ENCODE data around the gene IQSEC2.

IQSEC2 gene

GRCh38 chrX:53244610-53245009 is 36.8 kb downstream of the IQSEC2 start:
- Histone ChIP-seq H3K4me1 (ENCODE audit: control insufficient read depth, insufficient read depth, low read length) (no peaks in the 10 kb centered on the region), H3K9me3 (ENCODE audit: control insufficient read depth, low read length) (no peaks in the 10 kb centered on the region), H3K4me3 (ENCODE audit: insufficient read depth, low read depth, low read length) (no peak overlapping the region), H3K36me3 (ENCODE audit: control insufficient read depth, insufficient read depth, low read length) (no peaks in the 10 kb centered on the region), H3K27me3 (ENCODE audit: control insufficient read depth, insufficient read depth, low read length, poor library complexity, severe bottlenecking) (no peaks in the 10 kb centered on the region), H3K27ac (ENCODE audit: insufficient read depth, low read depth, low read length, poor library complexity, severe bottlenecking) (no peak overlapping the region)
- 71 to 100% methylated on average over 1 of the region's 1 CpG for WGBS, 2 experiments

- H3K4me1 ChIP-seq (ENCODE audit: control insufficient read depth, insufficient read depth, low read length), result no peaks in the 10 kb centered on the region
- 96% methylated on average over 4 of the region's 4 CpGs for WGBS, 2 experiments
- no peak overlapping the region for H3K27ac ChIP-seq (ENCODE audit: insufficient read depth, low read depth, low read length, poor library complexity, severe bottlenecking)
- H3K4me3 ChIP-seq (ENCODE audit: insufficient read depth, low read depth, low read length), result no peak overlapping the region
- no peaks in the 10 kb centered on the region for H3K27me3 ChIP-seq (ENCODE audit: control insufficient read depth, insufficient read depth, low read length, poor library complexity, severe bottlenecking)
- no peaks in the 10 kb centered on the region for H3K36me3 ChIP-seq (ENCODE audit: control insufficient read depth, insufficient read depth, low read length)
- no peaks in the 10 kb centered on the region for H3K9me3 ChIP-seq (ENCODE audit: control insufficient read depth, low read length)
Observed at GRCh38 chrX:53242310-53242709, 39.1 kb downstream of the IQSEC2 start.

- Histone ChIP-seq H3K36me3 (ENCODE audit: control insufficient read depth, insufficient read depth, low read length) (no peaks in the 10 kb centered on the region), H3K4me1 (ENCODE audit: control insufficient read depth, insufficient read depth, low read length) (no peaks in the 10 kb centered on the region), H3K4me3 (ENCODE audit: insufficient read depth, low read depth, low read length) (no peak overlapping the region), H3K27ac (ENCODE audit: insufficient read depth, low read depth, low read length, poor library complexity, severe bottlenecking) (no peak overlapping the region), H3K27me3 (ENCODE audit: control insufficient read depth, insufficient read depth, low read length, poor library complexity, severe bottlenecking) (no peaks in the 10 kb centered on the region), H3K9me3 (ENCODE audit: control insufficient read depth, low read length) (no peaks in the 10 kb centered on the region)
- WGBS, 2 experiments, result 88 to 89% methylated on average over 7 of the region's 7 CpGs
Observed at GRCh38 chrX:53241558-53241957, 39.8 kb downstream of the IQSEC2 start.

GRCh38 chrX:53239474-53239873 is 41.9 kb downstream of the IQSEC2 start:
- Histone ChIP-seq H3K27me3 (ENCODE audit: control insufficient read depth, insufficient read depth, low read length, poor library complexity, severe bottlenecking) (no peaks in the 10 kb centered on the region), H3K27ac (ENCODE audit: insufficient read depth, low read depth, low read length, poor library complexity, severe bottlenecking) (no peak overlapping the region), H3K4me1 (ENCODE audit: control insufficient read depth, insufficient read depth, low read length) (no peaks in the 10 kb centered on the region), H3K36me3 (ENCODE audit: control insufficient read depth, insufficient read depth, low read length) (no peaks in the 10 kb centered on the region), H3K9me3 (ENCODE audit: control insufficient read depth, low read length) (no peaks in the 10 kb centered on the region), H3K4me3 (ENCODE audit: insufficient read depth, low read depth, low read length) (no peak overlapping the region)
- WGBS, 2 experiments, result 93% methylated on average over 5 to 6 of the region's 6 CpGs

- H3K36me3 ChIP-seq (ENCODE audit: control insufficient read depth, insufficient read depth, low read length), result no peaks in the 10 kb centered on the region
- no peaks in the 10 kb centered on the region for H3K27me3 ChIP-seq (ENCODE audit: control insufficient read depth, insufficient read depth, low read length, poor library complexity, severe bottlenecking)
- H3K9me3 ChIP-seq (ENCODE audit: control insufficient read depth, low read length), result no peaks in the 10 kb centered on the region
- H3K4me1 ChIP-seq (ENCODE audit: control insufficient read depth, insufficient read depth, low read length), result no peaks in the 10 kb centered on the region
- WGBS, 2 experiments, result 78 to 79% methylated on average over 8 to 10 of the region's 10 CpGs
- no peak overlapping the region for H3K4me3 ChIP-seq (ENCODE audit: insufficient read depth, low read depth, low read length)
- no peak overlapping the region for H3K27ac ChIP-seq (ENCODE audit: insufficient read depth, low read depth, low read length, poor library complexity, severe bottlenecking)
Observed at GRCh38 chrX:53237056-53237455, 44.3 kb downstream of the IQSEC2 start.

GRCh38 chrX:53236025-53236679 is 45.2 kb downstream of the IQSEC2 start:
- Histone ChIP-seq H3K36me3 (ENCODE audit: control insufficient read depth, insufficient read depth, low read length) (no peaks in the 10 kb centered on the region), H3K27ac (ENCODE audit: insufficient read depth, low read depth, low read length, poor library complexity, severe bottlenecking) (no peak overlapping the region), H3K27me3 (ENCODE audit: control insufficient read depth, insufficient read depth, low read length, poor library complexity, severe bottlenecking) (no peaks in the 10 kb centered on the region), H3K9me3 (ENCODE audit: control insufficient read depth, low read length) (no peaks in the 10 kb centered on the region), H3K4me3 (ENCODE audit: insufficient read depth, low read depth, low read length) (no peak overlapping the region), H3K4me1 (ENCODE audit: control insufficient read depth, insufficient read depth, low read length) (no peaks in the 10 kb centered on the region)
- 91 to 93% methylated on average over 20 of the region's 20 CpGs for WGBS, 2 experiments

DNA sequence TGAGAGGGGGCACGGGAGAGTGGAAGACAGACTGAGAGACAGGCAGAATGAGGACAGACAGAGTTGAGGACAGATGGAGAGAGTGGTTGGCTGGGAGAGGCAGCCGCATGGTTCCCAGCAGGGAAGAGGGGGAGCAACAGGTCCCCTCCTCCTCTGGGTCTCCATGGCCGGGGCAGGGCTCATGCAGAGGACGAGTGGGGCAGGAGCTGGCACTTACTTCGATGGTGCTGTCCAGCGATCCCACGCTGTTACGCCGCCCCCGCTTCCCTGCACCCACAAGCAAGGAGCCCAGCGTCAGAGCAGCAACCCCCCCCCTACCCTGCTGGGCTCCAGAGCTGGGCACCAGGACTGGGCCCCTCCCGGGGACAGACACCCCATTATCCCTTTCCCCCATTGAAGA is 45.8 kb downstream of the IQSEC2 start:
- Histone ChIP-seq H3K27ac (ENCODE audit: insufficient read depth, low read depth, low read length, poor library complexity, severe bottlenecking) (no peak overlapping the region), H3K4me1 (ENCODE audit: control insufficient read depth, insufficient read depth, low read length) (no peaks in the 10 kb centered on the region), H3K4me3 (ENCODE audit: insufficient read depth, low read depth, low read length) (no peak overlapping the region), H3K9me3 (ENCODE audit: control insufficient read depth, low read length) (no peaks in the 10 kb centered on the region), H3K27me3 (ENCODE audit: control insufficient read depth, insufficient read depth, low read length, poor library complexity, severe bottlenecking) (no peaks in the 10 kb centered on the region), H3K36me3 (ENCODE audit: control insufficient read depth, insufficient read depth, low read length) (no peaks in the 10 kb centered on the region)
- WGBS, 2 experiments, result 90 to 93% methylated on average over 11 of the region's 12 CpGs

- no peaks in the 10 kb centered on the region for H3K9me3 ChIP-seq (ENCODE audit: control insufficient read depth, low read length)
- no peaks in the 10 kb centered on the region for H3K27me3 ChIP-seq (ENCODE audit: control insufficient read depth, insufficient read depth, low read length, poor library complexity, severe bottlenecking)
- H3K27ac ChIP-seq (ENCODE audit: insufficient read depth, low read depth, low read length, poor library complexity, severe bottlenecking), result no peak overlapping the region
- no peaks in the 10 kb centered on the region for H3K4me1 ChIP-seq (ENCODE audit: control insufficient read depth, insufficient read depth, low read length)
- WGBS, 2 experiments, result 96 to 98% methylated on average over 9 of the region's 9 CpGs
- H3K4me3 ChIP-seq (ENCODE audit: insufficient read depth, low read depth, low read length), result no peak overlapping the region
- H3K36me3 ChIP-seq (ENCODE audit: control insufficient read depth, insufficient read depth, low read length), result no peaks in the 10 kb centered on the region
Observed at GRCh38 chrX:53234484-53234883, 46.9 kb downstream of the IQSEC2 start.

GRCh38 chrX:53233536-53233935 is 47.8 kb downstream of the IQSEC2 start:
- no peaks in the 10 kb centered on the region for H3K36me3 ChIP-seq (ENCODE audit: control insufficient read depth, insufficient read depth, low read length)
- WGBS, 2 experiments, result 90 to 92% methylated on average over 9 of the region's 9 CpGs
- no peaks in the 10 kb centered on the region for H3K27me3 ChIP-seq (ENCODE audit: control insufficient read depth, insufficient read depth, low read length, poor library complexity, severe bottlenecking)
- H3K9me3 ChIP-seq (ENCODE audit: control insufficient read depth, low read length), result no peaks in the 10 kb centered on the region
- no peaks in the 10 kb centered on the region for H3K4me1 ChIP-seq (ENCODE audit: control insufficient read depth, insufficient read depth, low read length)
- H3K27ac ChIP-seq (ENCODE audit: insufficient read depth, low read depth, low read length, poor library complexity, severe bottlenecking), result no peak overlapping the region
- H3K4me3 ChIP-seq (ENCODE audit: insufficient read depth, low read depth, low read length), result no peak overlapping the region

DNA sequence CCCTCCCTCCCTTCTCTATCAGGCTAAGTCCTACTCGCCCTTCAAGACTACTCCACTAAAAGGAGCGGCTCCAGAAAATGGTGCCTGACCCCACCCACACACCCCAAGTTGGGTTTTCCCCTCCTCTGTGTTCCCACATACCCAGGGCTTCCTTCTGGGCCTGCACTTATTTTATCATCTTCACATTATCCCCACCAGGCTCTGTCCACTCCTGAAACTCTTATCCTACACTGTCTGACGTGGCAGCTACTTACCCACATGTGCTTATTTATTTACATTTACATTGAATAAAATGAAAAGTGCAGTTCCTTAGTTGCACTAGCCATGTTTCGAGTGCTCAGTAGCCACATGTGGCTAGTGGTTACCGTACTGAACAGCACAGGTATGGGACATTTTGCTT is 51.3 kb downstream of the IQSEC2 start:
- Histone ChIP-seq H3K27me3 (ENCODE audit: control insufficient read depth, insufficient read depth, low read length, poor library complexity, severe bottlenecking) (no peaks in the 10 kb centered on the region), H3K27ac (ENCODE audit: insufficient read depth, low read depth, low read length, poor library complexity, severe bottlenecking) (no peak overlapping the region), H3K36me3 (ENCODE audit: control insufficient read depth, insufficient read depth, low read length) (no peaks in the 10 kb centered on the region), H3K4me3 (ENCODE audit: insufficient read depth, low read depth, low read length) (no peak overlapping the region), H3K9me3 (ENCODE audit: control insufficient read depth, low read length) (no peaks in the 10 kb centered on the region), H3K4me1 (ENCODE audit: control insufficient read depth, insufficient read depth, low read length) (no peaks in the 10 kb centered on the region)
- WGBS, 2 experiments, result 79 to 91% methylated on average over 4 to 5 of the region's 5 CpGs

Data from ectodermal cell (in vitro differentiated cells).